HTR-8/SVneo (cell line): ENCODE results near the gene GPR142.

Experiments
- DNase-seq: peaks from one replicate; pipeline ENCODE4 v3.0.0; 2011; ENCODE audit warnings: low spot score, mixed read lengths; ENCODE audit not compliant: insufficient read length
- FAIRE-seq: peaks from 2 replicates; lab custom pipeline; 2011; peaks lifted over from hg19 to GRCh38; lab: Jason Lieb, UNC

The GPR142 gene, protein sequence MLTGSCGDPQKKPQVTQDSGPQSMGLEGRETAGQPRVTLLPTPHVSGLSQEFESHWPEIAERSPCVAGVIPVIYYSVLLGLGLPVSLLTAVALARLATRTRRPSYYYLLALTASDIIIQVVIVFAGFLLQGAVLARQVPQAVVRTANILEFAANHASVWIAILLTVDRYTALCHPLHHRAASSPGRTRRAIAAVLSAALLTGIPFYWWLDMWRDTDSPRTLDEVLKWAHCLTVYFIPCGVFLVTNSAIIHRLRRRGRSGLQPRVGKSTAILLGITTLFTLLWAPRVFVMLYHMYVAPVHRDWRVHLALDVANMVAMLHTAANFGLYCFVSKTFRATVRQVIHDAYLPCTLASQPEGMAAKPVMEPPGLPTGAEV

DNA sequence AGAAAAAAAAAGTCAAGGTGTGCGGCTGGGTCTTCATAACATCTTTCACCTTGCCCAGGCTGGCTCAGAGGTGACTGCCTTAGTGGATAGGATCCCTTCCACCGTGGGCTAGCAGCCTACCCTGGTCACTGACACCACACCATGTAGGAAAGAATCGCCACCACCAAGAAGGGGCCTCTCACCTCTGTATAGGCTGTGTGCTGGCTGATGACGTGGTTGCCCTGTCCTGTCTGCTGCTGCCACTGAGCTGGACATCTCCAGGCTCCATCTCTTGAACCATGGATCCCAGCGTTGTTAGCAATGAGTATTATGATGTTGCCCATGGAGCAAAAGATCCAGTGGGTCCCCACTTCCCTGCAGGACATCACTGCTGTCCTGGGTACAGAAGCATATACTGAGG, at the start of gene GPR142:
Gene GPR142, plus strand, starts transcription at position 301 of the 400 bp plus-strand sequence. CDS start 2,035 bp downstream, outside the sequence.
- DNase-seq (no peak), FAIRE-seq (no peak)

DNA sequence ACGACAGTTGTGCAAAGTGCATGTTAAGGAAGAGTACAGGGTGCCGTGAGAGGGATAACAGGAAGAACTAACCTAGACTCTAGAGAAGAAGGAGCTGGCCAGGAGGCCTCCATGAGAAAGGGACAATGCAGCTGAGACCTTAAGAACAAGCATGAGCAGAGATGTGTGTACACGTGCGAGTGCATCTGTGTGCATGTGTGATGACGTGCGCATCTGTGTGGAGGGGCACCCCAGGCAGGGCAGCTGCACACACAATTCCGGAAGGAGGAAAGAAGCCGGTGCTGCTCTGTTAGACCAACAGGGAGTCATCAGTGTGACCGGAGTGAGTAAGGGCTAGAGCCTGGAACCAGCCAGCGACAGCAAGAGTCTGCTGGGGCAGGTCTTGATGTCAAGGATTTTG, 48.9 kb upstream of the GPR142 start:
- DNase-seq = no peak
- no peak for FAIRE-seq

DNA sequence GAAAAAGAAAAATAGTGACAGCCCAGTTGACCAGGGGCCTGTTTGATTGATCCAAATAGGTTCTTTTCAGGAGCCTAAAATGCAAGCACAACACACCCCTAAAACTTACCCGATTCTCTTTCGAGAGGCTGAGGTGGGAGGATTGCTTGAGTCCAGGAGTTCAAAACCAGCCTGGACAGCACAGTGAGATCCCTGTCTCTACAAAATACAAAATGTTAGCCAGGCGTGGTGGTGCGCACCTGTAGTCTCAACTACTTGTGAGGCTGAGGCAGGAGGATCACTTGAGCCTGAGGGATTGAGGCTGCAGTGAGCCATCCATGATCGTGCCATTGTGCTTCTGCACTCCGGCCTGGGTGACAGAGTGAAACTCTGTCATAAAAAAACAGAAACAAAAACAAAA, 42.8 kb upstream of the GPR142 start:
- DNase-seq (no peak), FAIRE-seq (no peak)

DNA sequence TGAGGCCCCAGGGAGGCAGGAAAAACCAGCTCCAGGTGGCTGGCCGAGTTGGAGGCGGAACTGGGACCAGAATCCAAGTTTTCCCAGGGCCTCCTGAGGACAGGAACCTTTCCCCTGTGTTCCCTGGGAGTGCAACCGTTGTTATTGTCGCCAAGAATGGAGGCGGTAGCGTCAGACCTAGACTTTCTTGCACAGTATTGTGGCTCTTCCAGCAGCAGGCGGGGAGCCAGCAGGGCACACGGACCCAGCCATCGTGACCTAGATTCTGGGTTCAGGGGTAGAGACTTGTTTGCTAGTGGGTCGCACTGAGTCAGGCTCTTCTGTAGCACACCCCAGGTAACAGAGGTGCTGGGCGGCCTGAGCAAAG, 41.9 kb upstream of the GPR142 start:
- DNase-seq (no peak), FAIRE-seq (no peak)

GRCh38 chr17:74325743-74326379, 41.4 kb upstream of the GPR142 start, which contains the start of gene KIF19:
TSS of gene KIF19 (plus strand) at chr17:74326226. CDS start at chr17:74326350, 124 bp downstream.
- FAIRE-seq (no peak), DNase-seq (no peak)

- DNase-seq (no peak), FAIRE-seq (no peak)
These were observed 40.8 kb upstream of the GPR142 start for GRCh38 chr17:74326506-74326905.

DNA sequence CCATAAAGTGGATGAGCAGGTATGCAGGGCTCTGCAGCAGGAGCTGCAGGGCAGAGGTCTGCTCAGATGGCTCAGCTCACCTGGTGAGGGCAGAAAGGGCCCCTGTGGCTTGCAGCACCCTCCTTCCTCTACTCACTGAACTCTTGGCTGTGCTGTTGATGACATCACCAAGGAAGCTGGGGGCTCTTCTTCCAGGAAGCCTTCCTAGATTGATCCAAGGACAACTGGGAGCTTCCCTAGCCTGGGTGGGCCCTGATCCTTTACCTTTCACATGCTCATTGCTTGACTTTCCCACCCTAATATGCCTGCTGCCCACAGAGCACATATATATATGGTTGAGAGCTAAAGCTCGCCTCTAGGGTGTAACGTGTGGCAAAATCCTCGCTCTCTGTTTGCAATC, 38.8 kb upstream of the GPR142 start:
- DNase-seq = no peak
- no peak for FAIRE-seq

DNA sequence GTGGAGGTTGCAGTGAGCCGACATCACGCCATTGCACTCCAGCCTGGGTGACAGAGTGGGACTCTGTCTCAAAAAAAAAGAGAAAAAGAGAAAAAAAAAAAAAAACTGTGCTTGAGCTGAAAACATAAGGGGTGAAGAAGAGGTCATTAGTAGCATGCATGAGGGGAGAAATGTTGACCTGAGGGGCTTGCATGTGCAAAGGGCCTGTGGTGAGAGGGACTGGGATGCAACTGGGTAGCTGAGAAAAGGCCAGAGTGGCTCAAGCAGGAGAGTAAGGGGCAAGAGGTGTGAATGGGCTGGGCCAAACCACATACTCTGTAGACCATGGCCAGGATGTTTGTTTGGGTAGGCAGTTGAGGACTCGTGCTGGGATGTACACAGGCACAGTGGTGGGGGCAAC, 37.9 kb upstream of the GPR142 start:
- FAIRE-seq (no peak), DNase-seq (no peak)

GRCh38 chr17:74330446-74330845, 36.9 kb upstream of the GPR142 start:
- FAIRE-seq (no peak), DNase-seq (no peak)

GRCh38 chr17:74332017-74332650, 35.2 kb upstream of the GPR142 start:
- no peak for DNase-seq
- FAIRE-seq = no peak

DNA sequence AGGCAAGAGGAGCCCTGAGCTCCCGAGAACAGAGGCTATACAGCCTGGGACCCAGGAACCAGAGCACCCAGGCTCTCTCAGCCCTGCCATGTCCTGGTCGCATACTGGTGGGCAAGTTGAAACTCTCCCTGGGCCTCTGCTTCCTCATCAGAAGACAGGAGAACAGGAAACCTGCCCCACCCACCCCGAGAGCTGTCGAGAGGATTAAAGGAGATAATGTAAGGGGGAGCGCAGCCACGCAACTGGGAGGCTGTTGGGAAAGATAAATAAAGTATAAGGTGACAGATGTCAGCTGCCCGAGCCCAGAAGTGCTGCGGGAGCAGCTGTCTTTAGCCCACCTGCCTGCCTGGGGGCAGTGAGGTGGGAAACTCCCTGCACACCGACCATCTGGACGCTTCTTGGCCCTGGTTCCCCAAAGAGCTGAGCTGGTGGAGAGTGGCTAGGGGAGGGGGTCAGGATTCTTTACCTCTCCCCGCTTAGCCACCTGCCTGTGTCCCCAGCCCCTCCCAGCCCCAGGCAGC, 34.5 kb upstream of the GPR142 start:
- no peak for DNase-seq
- no peak for FAIRE-seq

GRCh38 chr17:74334393-74335039, 32.8 kb upstream of the GPR142 start:
- FAIRE-seq (no peak), DNase-seq (no peak)

GRCh38 chr17:74335529-74336062, 31.7 kb upstream of the GPR142 start:
- FAIRE-seq = no peak
- no peak for DNase-seq

DNA sequence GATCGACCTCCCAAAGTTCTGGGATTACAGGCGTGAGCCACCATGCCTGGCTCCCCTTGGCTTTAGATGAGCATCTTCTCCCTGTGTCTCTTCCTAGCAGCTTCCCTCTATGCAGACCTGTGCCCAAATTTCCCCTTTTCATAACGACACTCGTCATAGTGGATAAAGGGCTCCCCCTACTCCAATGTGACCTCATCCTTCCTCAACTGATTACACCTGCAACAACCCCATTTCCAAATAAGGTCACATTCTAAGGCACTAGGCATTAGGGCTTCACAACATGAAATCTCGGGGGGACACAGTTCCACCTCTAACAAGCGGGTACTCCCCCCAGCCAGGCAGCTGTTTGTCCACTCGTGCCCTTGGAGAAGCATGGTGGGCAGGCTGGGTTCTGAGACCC, 31.0 kb upstream of the GPR142 start:
- DNase-seq (no peak), FAIRE-seq (no peak)

GRCh38 chr17:74337834-74338500, 29.3 kb upstream of the GPR142 start:
- FAIRE-seq (no peak), DNase-seq (no peak)

GRCh38 chr17:74339537-74340195, 27.6 kb upstream of the GPR142 start:
- DNase-seq = no peak
- FAIRE-seq = no peak

- DNase-seq = no peak
- FAIRE-seq = no peak
These were observed 26.8 kb upstream of the GPR142 start for GRCh38 chr17:74340470-74341023.

- FAIRE-seq = no peak
- DNase-seq = no peak
These were observed 25.1 kb upstream of the GPR142 start for GRCh38 chr17:74342224-74342623.

- FAIRE-seq = no peak
These were observed 24.2 kb upstream of the GPR142 start for GRCh38 chr17:74343121-74343520.

More at GRCh38 chr17:74343121-74343520, 24.2 kb upstream of the GPR142 start:
- no peak for DNase-seq
